ENCODE data around the gene HIVEP1.

HIVEP1 gene

GRCh38 chr6:12010635-12011275 is 1.4 kb upstream of the HIVEP1 start:
- peak; percentile 75 for DNase-seq (ENCODE audit: low read depth)
- TF ChIP-seq MYC (IDR thresholded peaks at IDR 0.05; ENCODE audit: low read depth, low read length) (no peak), CTCF (IDR thresholded peaks at IDR 0.05; ENCODE audit: low read depth, low read length) (no peak), MAX (IDR thresholded peaks at IDR 0.05; ENCODE audit: low read depth, low read length) (no peak), POLR2A (IDR thresholded peaks at IDR 0.05; ENCODE audit: extremely low read depth, insufficient read length) (no peak)
- H3K4me3 ChIP-seq (ENCODE audit: low read depth, low read length) = peak overlapping the region; percentile 75

GRCh38 chr6:12011276-12012037 is 655 bp upstream of the HIVEP1 start:
- peak; percentile 98 for DNase-seq (ENCODE audit: low read depth)
- TF ChIP-seq MYC (IDR thresholded peaks at IDR 0.05; ENCODE audit: low read depth, low read length) (peak; percentile 35; the same call in 1 of the 2 replicates), CTCF (IDR thresholded peaks at IDR 0.05; ENCODE audit: low read depth, low read length) (no peak), POLR2A (IDR thresholded peaks at IDR 0.05; ENCODE audit: extremely low read depth, insufficient read length) (peak; percentile 28), MAX (IDR thresholded peaks at IDR 0.05; ENCODE audit: low read depth, low read length) (no peak; the same call in 1 of the 2 replicates)
- H3K4me3 ChIP-seq (ENCODE audit: low read depth, low read length) = no peak overlapping the region

- H3K4me3 ChIP-seq (ENCODE audit: low read depth, low read length) = peak overlapping the region; percentile 81
- peak; percentile 82 for DNase-seq (ENCODE audit: low read depth)
- TF ChIP-seq POLR2A (IDR thresholded peaks at IDR 0.05; ENCODE audit: extremely low read depth, insufficient read length) = no peak
- no peak for TF ChIP-seq CTCF (IDR thresholded peaks at IDR 0.05; ENCODE audit: low read depth, low read length)
- no peak for TF ChIP-seq MAX (IDR thresholded peaks at IDR 0.05; ENCODE audit: low read depth, low read length)
- TF ChIP-seq MYC (IDR thresholded peaks at IDR 0.05; ENCODE audit: low read depth, low read length) = no peak
These were observed 620 bp downstream of the HIVEP1 start for GRCh38 chr6:12012558-12013306.

- no peak for DNase-seq (ENCODE audit: low read depth)
- no peak for TF ChIP-seq CTCF (IDR thresholded peaks at IDR 0.05; ENCODE audit: low read depth, low read length)
- 0 out of 2 replicates have a peak, but pooled peaks have one; percentile 9 for TF ChIP-seq MAX (IDR thresholded peaks at IDR 0.05; ENCODE audit: low read depth, low read length)
- TF ChIP-seq MYC (IDR thresholded peaks at IDR 0.05; ENCODE audit: low read depth, low read length) = no peak
- H3K4me3 ChIP-seq (ENCODE audit: low read depth, low read length) = peak overlapping the region; percentile 81
These were observed 1.2 kb downstream of the HIVEP1 start for GRCh38 chr6:12013307-12013719.

- no peak overlapping the region for H3K4me3 ChIP-seq (ENCODE audit: low read depth, low read length)
- DNase-seq (ENCODE audit: low read depth) = no peak
- no peak for TF ChIP-seq CTCF (IDR thresholded peaks at IDR 0.05; ENCODE audit: low read depth, low read length)
- TF ChIP-seq MYC (IDR thresholded peaks at IDR 0.05; ENCODE audit: low read depth, low read length) = no peak
- no peak for TF ChIP-seq POLR2A (IDR thresholded peaks at IDR 0.05; ENCODE audit: extremely low read depth, insufficient read length)
- no peak for TF ChIP-seq MAX (IDR thresholded peaks at IDR 0.05; ENCODE audit: low read depth, low read length)
These were observed 2.1 kb downstream of the HIVEP1 start for GRCh38 chr6:12014027-12014872.

All from NB4 (cell line).